RWPE2 (cell line): ENCODE measurements around the gene CLTA.
"Not testable (repeated sequence)": the region's sequence is repeated elsewhere in the genome, so short reads cannot be mapped to it uniquely, and the experiment has no call there.

Source experiments
- ATAC-seq: fragments of 200-7000 bp; cut with Tn5 transposase; 3 replicates; pipeline ENCODE4 v1.9.1; 2021; ENCODE audit warnings: low read depth
- DNase-seq: peaks from one replicate; pipeline ENCODE4 v3.0.0-alpha.2; 2020; ENCODE audit warnings: low spot score
- H3K27ac ChIP-seq: fragments of 450-650 bp; 2 replicates; pipeline ENCODE4 v1.5.1; 2017; ENCODE audit warnings: mild to moderate bottlenecking; ENCODE audit not compliant: poor library complexity, severe bottlenecking
- H3K27me3 ChIP-seq: fragments of 250-450 bp; sonication (Bioruptor Pico); 2 replicates; pipeline ENCODE4 v1.5.1; 2021; ENCODE audit warnings: mild to moderate bottlenecking, moderate library complexity; ENCODE audit not compliant: insufficient read depth, poor library complexity, severe bottlenecking
- H3K36me3 ChIP-seq: fragments of 250-450 bp; sonication (Bioruptor Pico); 2 replicates; pipeline ENCODE4 v1.5.1; 2020; ENCODE audit warnings: low read depth, mild to moderate bottlenecking, moderate library complexity
- H3K4me1 ChIP-seq: fragments of 250-450 bp; sonication (Bioruptor Pico); 2 replicates; pipeline ENCODE4 v1.5.1; 2021; ENCODE audit warnings: mild to moderate bottlenecking, moderate library complexity; ENCODE audit not compliant: insufficient read depth, poor library complexity, severe bottlenecking
- H3K4me3 ChIP-seq: fragments of 250-450 bp; sonication (Bioruptor Pico); 2 replicates; pipeline ENCODE4 v1.5.1; 2021; ENCODE audit warnings: mild to moderate bottlenecking, moderate library complexity; ENCODE audit not compliant: severe bottlenecking
- H3K9me3 ChIP-seq: fragments of 250-450 bp; sonication (Bioruptor Pico); 2 replicates; pipeline ENCODE4 v1.5.1; 2021; ENCODE audit warnings: mild to moderate bottlenecking, moderate library complexity; ENCODE audit not compliant: severe bottlenecking
- TF ChIP-seq, protein P1 (sequence below): fragments of 450-650 bp; IDR thresholded peaks from one replicate; pipeline ENCODE4 v1.5.1; 2017; ENCODE audit warnings: mild to moderate bottlenecking, moderate library complexity; ENCODE audit not compliant: poor library complexity, severe bottlenecking

The CLTA gene

DNA sequence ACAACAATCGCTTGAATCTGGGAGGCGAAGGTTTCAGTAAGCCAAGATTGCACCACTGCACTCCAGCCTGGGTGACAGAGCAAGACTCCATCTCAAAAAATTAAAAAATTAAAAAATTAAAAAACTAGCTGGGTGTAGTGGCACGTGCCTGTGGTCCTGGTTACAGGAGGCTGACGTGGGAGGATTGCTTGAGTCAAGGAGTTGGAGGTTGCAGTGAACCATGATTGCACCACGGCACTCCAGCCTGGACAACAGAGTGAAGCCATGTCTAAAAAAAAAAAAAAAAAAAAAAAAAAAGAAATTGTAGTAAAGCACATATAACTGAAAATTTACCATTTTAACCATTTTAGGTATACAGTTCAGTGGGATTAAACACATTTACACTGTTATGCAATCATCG is 34.6 kb upstream of the CLTA start:
- peaks cover 16% of the 10 kb centered on the region for H3K4me1 ChIP-seq
- peaks cover 2% of the 10 kb centered on the region for H3K9me3 ChIP-seq
- H3K27me3 ChIP-seq, result no peaks in the 10 kb centered on the region
- H3K36me3 ChIP-seq, result no peaks in the 10 kb centered on the region
- DNase-seq, result no peak
- no peak overlapping the region for H3K4me3 ChIP-seq
- no peak overlapping the region for H3K27ac ChIP-seq
- ATAC-seq, result no peak
- TF ChIP-seq, protein P1, sequence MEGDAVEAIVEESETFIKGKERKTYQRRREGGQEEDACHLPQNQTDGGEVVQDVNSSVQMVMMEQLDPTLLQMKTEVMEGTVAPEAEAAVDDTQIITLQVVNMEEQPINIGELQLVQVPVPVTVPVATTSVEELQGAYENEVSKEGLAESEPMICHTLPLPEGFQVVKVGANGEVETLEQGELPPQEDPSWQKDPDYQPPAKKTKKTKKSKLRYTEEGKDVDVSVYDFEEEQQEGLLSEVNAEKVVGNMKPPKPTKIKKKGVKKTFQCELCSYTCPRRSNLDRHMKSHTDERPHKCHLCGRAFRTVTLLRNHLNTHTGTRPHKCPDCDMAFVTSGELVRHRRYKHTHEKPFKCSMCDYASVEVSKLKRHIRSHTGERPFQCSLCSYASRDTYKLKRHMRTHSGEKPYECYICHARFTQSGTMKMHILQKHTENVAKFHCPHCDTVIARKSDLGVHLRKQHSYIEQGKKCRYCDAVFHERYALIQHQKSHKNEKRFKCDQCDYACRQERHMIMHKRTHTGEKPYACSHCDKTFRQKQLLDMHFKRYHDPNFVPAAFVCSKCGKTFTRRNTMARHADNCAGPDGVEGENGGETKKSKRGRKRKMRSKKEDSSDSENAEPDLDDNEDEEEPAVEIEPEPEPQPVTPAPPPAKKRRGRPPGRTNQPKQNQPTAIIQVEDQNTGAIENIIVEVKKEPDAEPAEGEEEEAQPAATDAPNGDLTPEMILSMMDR, result no peak

DNA sequence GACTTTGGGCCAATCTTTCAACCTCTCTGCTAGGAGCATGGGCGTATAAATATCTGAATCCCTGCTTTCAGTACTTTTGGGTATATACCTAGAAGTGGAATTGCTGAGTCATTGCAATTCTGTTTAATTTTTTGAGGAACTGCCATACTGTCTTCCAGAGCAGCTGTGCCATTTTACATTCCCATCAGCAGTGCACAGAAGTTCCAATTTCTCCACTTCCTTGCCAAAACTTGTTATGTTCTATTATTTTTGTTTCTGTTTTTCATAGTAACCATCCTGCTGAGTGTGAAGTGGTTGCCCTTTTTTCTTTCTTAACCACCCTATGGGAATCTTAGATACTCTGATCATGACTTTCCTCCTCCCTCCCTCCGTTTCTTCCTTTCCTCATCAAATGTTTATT is 32.6 kb upstream of the CLTA start:
- DNase-seq, result no peak
- TF ChIP-seq, protein P1, result no peak
- no peaks in the 10 kb centered on the region for H3K36me3 ChIP-seq
- H3K27me3 ChIP-seq, result no peaks in the 10 kb centered on the region
- H3K4me1 ChIP-seq, result peaks cover 12% of the 10 kb centered on the region
- peaks cover 2% of the 10 kb centered on the region for H3K9me3 ChIP-seq
- H3K27ac ChIP-seq, result no peak overlapping the region
- no peak for ATAC-seq
- H3K4me3 ChIP-seq, result no peak overlapping the region

DNA sequence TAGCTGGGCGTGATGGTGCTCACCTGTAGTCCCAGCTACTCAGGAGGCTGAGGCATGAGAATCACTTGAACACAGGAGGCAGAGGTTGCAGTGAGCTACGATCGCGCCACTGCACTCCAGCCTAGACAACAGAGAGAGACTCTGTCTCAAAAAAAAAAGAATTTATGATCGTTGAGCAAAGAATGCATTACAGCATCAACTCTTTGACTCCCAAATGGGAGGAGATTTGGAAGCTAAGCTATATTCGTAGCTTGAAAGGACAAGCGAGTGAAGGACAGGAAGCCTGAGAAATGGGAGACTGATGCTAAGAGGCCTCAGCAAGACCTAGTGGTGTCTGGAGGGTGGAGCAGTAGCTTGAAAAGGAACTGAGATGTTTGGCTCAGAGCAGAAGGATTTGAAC is 31.8 kb upstream of the CLTA start:
- Histone ChIP-seq H3K27me3 (no peaks in the 10 kb centered on the region), H3K9me3 (peaks cover 2% of the 10 kb centered on the region), H3K4me1 (peaks cover 20% of the 10 kb centered on the region), H3K36me3 (no peaks in the 10 kb centered on the region), H3K4me3 (no peak overlapping the region), H3K27ac (no peak overlapping the region)
- TF ChIP-seq, protein P1, result no peak
- DNase-seq (no peak), ATAC-seq (no peak)

DNA sequence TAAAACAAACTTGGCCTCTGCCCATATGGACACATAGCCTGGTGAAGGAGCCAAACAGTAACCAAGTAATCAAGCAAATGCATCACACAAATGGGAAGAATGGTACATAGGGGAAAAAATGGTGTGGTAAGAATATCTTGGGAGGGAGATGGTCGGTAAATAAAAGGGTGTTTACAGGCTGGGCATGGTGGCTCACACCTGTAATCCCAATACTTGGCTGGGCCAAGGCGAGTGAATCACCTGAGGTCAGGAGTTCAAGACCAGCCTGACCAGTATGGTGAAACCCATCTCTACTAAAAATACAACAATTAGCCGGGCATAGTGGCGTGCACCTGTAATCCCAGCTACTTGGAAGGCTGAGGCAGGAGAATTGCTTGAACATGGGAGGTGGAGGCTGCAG is 31.2 kb upstream of the CLTA start:
- ATAC-seq, H3K27ac ChIP-seq, H3K9me3 ChIP-seq, H3K27me3 ChIP-seq, DNase-seq, H3K36me3 ChIP-seq, H3K4me3 ChIP-seq: not testable (repeated sequence)
- H3K4me1 ChIP-seq, result peaks cover 17% of the 10 kb centered on the region

DNA sequence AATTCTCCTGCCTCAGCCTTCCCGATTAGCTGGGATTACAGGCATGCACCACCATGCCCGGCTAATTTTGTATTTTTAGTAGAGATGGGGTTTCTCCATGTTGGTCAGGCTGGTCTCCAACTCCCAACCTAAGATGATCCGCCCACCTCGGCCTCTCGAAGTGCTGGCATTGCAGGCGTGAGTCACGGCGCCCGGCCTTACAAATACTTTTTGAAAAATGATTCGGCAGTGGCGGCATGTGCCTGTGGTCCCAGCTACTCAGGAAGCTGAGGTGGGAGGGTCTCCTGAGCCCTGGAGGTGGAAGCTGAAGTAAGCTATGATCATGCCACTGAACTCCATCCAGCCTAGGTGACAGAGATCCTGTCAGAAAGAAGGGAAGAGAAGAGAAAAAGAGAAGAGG is 30.6 kb upstream of the CLTA start:
- not testable (repeated sequence) for ATAC-seq, H3K9me3 ChIP-seq, H3K36me3 ChIP-seq, DNase-seq, H3K4me3 ChIP-seq, H3K27me3 ChIP-seq, H3K27ac ChIP-seq
- peaks cover 14% of the 10 kb centered on the region for H3K4me1 ChIP-seq

DNA sequence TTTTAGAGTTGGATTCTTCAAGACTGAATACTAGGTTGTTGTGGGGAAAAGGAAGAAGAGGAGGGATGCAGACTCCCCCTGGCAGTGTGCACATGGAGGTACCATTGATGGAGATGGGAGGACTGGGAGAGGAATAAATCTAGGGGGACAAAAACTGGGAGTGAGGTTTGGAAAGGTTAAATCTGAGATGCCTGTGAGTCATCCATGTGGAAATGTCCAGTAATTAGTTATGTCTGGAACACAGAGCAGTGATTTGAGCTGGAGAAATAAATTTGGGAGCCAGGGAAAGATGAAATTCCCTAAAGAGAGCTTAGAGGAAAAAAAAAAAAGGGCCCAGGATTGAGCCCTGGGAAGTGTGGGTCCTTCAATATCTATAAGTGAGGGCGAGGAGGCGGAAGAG is 29.5 kb upstream of the CLTA start:
- TF ChIP-seq, protein P1, result no peak
- H3K27ac ChIP-seq, result no peak overlapping the region

More for the DNA sequence above, 29.5 kb upstream of the CLTA start:
- Histone ChIP-seq H3K9me3 (peaks cover 2% of the 10 kb centered on the region), H3K36me3 (no peaks in the 10 kb centered on the region), H3K27me3 (no peaks in the 10 kb centered on the region), H3K4me3 (no peak overlapping the region), H3K4me1 (peaks cover 14% of the 10 kb centered on the region)
- DNase-seq (no peak), ATAC-seq (no peak)
